Osteocyte (in vitro differentiated cells): ENCODE results near the gene SIX3. TPM values are rescaled to one million over a fixed set of nuclear protein-coding genes. Genes with fewer than 3 reads are reported as not detected.

ENCODE experiments used
- DNase-seq: peaks from one replicate; pipeline ENCODE4 v3.0.0; 2021; ENCODE audit warnings: mixed read lengths; ENCODE audit not compliant: unreplicated experiment; ENCODE audit errors: extremely low spot score
- H3K27ac Mint-ChIP-seq: one replicate; pipeline ENCODE4 v1.8.0; 2021; ENCODE audit warnings: mild to moderate bottlenecking, mixed read lengths; ENCODE audit not compliant: unreplicated experiment
- H3K27me3 Mint-ChIP-seq: one replicate; pipeline ENCODE4 v1.8.0; 2021; ENCODE audit warnings: mixed read lengths; ENCODE audit not compliant: unreplicated experiment
- H3K36me3 Mint-ChIP-seq: one replicate; pipeline ENCODE4 v1.8.0; 2021; ENCODE audit warnings: mixed read lengths; ENCODE audit not compliant: unreplicated experiment
- H3K4me1 Mint-ChIP-seq: one replicate; pipeline ENCODE4 v1.8.0; 2021; ENCODE audit warnings: mixed read lengths; ENCODE audit not compliant: unreplicated experiment
- H3K4me3 Mint-ChIP-seq: one replicate; pipeline ENCODE4 v1.8.0; 2021; ENCODE audit warnings: mild to moderate bottlenecking, moderate library complexity, mixed read lengths; ENCODE audit not compliant: unreplicated experiment
- H3K9me3 Mint-ChIP-seq: one replicate; pipeline ENCODE4 v1.8.0; 2021; ENCODE audit warnings: mixed read lengths; ENCODE audit not compliant: unreplicated experiment
- total RNA-seq: library from RNA; stranded (reverse); gene quantifications from 2 replicates; pipeline ENCODE4 v1.2.1, GENCODE V29; 2021
- TF ChIP-seq, protein P1 (sequence below): fragments of 200-600 bp; sonication (generic); IDR thresholded peaks from 2 replicates; pipeline ENCODE4 v1.5.0; 2021; ENCODE audit warnings: antibody characterized with exemption, mild to moderate bottlenecking, moderate library complexity

Gene SIX3
- total RNA-seq, 1 donor from 2014 or later: not detected

DNA sequence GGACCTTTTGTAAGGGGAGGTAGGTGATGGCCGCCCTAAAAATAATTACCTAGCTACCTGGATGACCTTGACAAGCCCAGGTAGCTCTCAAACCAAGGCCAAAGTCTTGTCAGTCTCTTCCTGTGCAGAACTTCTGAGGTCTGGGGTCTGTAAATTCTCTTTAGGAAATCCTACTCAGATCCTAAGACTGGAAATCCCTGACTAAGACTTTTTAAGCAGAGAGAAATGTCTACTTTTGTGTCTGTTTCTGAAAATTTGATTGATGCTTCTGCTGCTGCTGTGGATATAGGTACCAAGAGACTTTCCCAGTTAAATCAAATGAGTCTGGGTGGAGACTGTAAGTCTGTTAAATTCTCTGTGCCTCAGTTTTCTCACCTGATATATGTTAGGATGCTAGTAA, 36.9 kb upstream of the SIX3 start:
- peaks cover 73% of the 10 kb centered on the region for H3K27me3 Mint-ChIP-seq
- H3K4me3 Mint-ChIP-seq: no peak overlapping the region
- no peaks in the 10 kb centered on the region for H3K9me3 Mint-ChIP-seq
- H3K27ac Mint-ChIP-seq: no peak overlapping the region
- no peaks in the 10 kb centered on the region for H3K36me3 Mint-ChIP-seq
- H3K4me1 Mint-ChIP-seq: no peaks in the 10 kb centered on the region
- TF ChIP-seq, protein P1, sequence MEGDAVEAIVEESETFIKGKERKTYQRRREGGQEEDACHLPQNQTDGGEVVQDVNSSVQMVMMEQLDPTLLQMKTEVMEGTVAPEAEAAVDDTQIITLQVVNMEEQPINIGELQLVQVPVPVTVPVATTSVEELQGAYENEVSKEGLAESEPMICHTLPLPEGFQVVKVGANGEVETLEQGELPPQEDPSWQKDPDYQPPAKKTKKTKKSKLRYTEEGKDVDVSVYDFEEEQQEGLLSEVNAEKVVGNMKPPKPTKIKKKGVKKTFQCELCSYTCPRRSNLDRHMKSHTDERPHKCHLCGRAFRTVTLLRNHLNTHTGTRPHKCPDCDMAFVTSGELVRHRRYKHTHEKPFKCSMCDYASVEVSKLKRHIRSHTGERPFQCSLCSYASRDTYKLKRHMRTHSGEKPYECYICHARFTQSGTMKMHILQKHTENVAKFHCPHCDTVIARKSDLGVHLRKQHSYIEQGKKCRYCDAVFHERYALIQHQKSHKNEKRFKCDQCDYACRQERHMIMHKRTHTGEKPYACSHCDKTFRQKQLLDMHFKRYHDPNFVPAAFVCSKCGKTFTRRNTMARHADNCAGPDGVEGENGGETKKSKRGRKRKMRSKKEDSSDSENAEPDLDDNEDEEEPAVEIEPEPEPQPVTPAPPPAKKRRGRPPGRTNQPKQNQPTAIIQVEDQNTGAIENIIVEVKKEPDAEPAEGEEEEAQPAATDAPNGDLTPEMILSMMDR: no peak
- no peak for DNase-seq

DNA sequence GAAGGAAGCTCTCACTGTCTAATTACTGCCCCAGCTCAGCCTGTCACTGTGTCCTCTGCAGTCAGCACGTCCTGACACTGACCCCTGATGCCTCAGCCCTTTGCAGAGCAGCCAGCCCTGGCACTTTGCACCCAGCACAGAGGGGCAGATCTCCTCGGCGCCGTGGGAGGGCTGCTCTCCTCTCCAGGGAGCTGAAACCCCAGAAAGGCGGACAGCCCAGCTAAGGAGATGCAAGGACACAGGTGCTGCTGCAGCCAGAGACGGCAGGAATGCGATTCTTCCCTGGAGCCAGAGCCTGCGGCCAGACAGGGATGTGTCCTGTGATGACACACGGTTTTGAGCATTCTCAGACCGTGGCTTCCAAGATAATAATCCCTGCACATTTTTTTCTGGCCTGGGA, 34.5 kb upstream of the SIX3 start:
- peaks cover 60% of the 10 kb centered on the region for H3K27me3 Mint-ChIP-seq
- H3K9me3 Mint-ChIP-seq: peaks cover 8% of the 10 kb centered on the region
- H3K27ac Mint-ChIP-seq: no peak overlapping the region
- no peak for DNase-seq
- H3K4me3 Mint-ChIP-seq: no peak overlapping the region
- H3K36me3 Mint-ChIP-seq: no peaks in the 10 kb centered on the region
- TF ChIP-seq, protein P1: no peak
- H3K4me1 Mint-ChIP-seq: no peaks in the 10 kb centered on the region

- no peak for DNase-seq
- Mint-ChIP-seq H3K4me3 (no peak overlapping the region), H3K27ac (no peak overlapping the region), H3K27me3 (peaks cover 62% of the 10 kb centered on the region), H3K36me3 (no peaks in the 10 kb centered on the region), H3K4me1 (no peaks in the 10 kb centered on the region), H3K9me3 (peaks cover 8% of the 10 kb centered on the region)
- TF ChIP-seq, protein P1: no peak
Observed at GRCh38 chr2:44909831-44910230, 31.7 kb upstream of the SIX3 start.

GRCh38 chr2:44912660-44913059, 28.8 kb upstream of the SIX3 start:
- Mint-ChIP-seq H3K4me1 (no peaks in the 10 kb centered on the region), H3K4me3 (no peak overlapping the region), H3K9me3 (peaks cover 8% of the 10 kb centered on the region), H3K27me3 (peaks cover 68% of the 10 kb centered on the region), H3K27ac (no peak overlapping the region), H3K36me3 (no peaks in the 10 kb centered on the region)
- no peak for DNase-seq
- TF ChIP-seq, protein P1: no peak

DNA sequence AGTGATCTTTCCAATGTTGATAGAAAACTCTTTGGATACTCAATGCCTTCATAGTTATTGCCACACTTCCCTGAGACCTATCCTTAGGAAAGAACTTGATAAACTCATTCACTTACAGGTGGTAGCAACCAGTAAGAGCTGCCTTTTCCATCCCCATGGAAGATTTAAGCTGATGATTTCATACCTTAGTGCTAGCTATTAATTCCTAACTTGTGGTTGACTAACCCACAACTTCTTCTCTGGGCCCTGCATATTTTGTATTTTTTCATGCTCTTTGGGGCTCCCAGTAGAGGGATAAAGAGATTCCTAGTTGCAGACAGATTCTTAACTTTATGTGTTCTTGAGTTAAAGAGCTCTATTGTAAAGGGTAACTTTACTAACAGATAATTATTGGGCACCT, 25.2 kb upstream of the SIX3 start:
- Mint-ChIP-seq H3K27ac (no peak overlapping the region), H3K27me3 (peaks cover 86% of the 10 kb centered on the region)
- TF ChIP-seq, protein P1: no peak

More for the DNA sequence above, 25.2 kb upstream of the SIX3 start:
- no peak for DNase-seq
- Mint-ChIP-seq H3K4me1 (no peaks in the 10 kb centered on the region), H3K4me3 (no peak overlapping the region), H3K9me3 (no peaks in the 10 kb centered on the region), H3K36me3 (no peaks in the 10 kb centered on the region)
